ENCODE data around the gene PDLIM1. TPM values are rescaled to one million over a fixed set of nuclear protein-coding genes. Genes with fewer than 3 reads are reported as not detected.

Gene PDLIM1
- total and polyA plus RNA-seq, 2 of the 13 experiments (the other 11 are each of a cell fraction or from before 2014, with no cell fraction given) = 119 to 123 TPM

- TF ChIP-seq ZNF609 (CRISPR knock-in tag; IDR thresholded peaks at IDR 0.05; ENCODE audit: borderline replicate concordance) (peak; percentile 45; the same call in 1 of the 2 replicates), USF2 (IDR thresholded peaks at IDR 0.05; ENCODE audit: low read depth, low read length) (no peak), USF2 (CRISPR knock-in tag; IDR thresholded peaks at IDR 0.05; ENCODE audit: borderline replicate concordance) (no peak), THYN1 (CRISPR knock-in tag; IDR thresholded peaks at IDR 0.05; ENCODE audit: borderline replicate concordance, low read depth) (no peak), CCDC6 (CRISPR knock-in tag; IDR thresholded peaks at IDR 0.05) (peak; percentile 60; the same call in 1 of the 2 replicates), ZNF792 (CRISPR knock-in tag; IDR thresholded peaks at IDR 0.05) (0 out of 2 replicates have a peak, but pooled peaks have one; percentile 33), ZNF782 (CRISPR knock-in tag; IDR thresholded peaks at IDR 0.05; ENCODE audit: borderline replicate concordance) (peak; percentile 78), WIZ (CRISPR knock-in tag; IDR thresholded peaks at IDR 0.05) (no peak), ZNF691 (CRISPR knock-in tag; IDR thresholded peaks at IDR 0.05; ENCODE audit: borderline replicate concordance, low read depth) (no peak), AGO1 (IDR thresholded peaks at IDR 0.05; ENCODE audit: low read depth, low read length, poor library complexity, severe bottlenecking) (no peak), PLRG1 (conservative IDR thresholded peaks at IDR 0.05) (no peak), FIP1L1 (IDR thresholded peaks at IDR 0.05; ENCODE audit: borderline replicate concordance, insufficient read depth, low read depth, low read length) (no peak), MLXIP (CRISPR knock-in tag; IDR thresholded peaks at IDR 0.05; ENCODE audit: borderline replicate concordance) (0 out of 2 replicates have a peak, but pooled peaks have one; percentile 28), KLF15 (CRISPR knock-in tag; IDR thresholded peaks at IDR 0.05; ENCODE audit: borderline replicate concordance) (no peak), ZNF468 (CRISPR knock-in tag; IDR thresholded peaks at IDR 0.05) (no peak), ZSCAN12 (CRISPR knock-in tag; IDR thresholded peaks at IDR 0.05) (no peak), TBX3 (IDR thresholded peaks at IDR 0.05; ENCODE audit: borderline replicate concordance) (no peak)
Measured at GRCh38 chr10:95290461-95291364, at the start of gene PDLIM1 (continued).
